NCI-H510A (cell line): ENCODE results near the gene KLHL17.

Source experiments
- DNase-seq: peaks from one replicate; lab custom pipeline; 2025; lab: John Stamatoyannopoulos, UW

The KLHL17 gene

DNA sequence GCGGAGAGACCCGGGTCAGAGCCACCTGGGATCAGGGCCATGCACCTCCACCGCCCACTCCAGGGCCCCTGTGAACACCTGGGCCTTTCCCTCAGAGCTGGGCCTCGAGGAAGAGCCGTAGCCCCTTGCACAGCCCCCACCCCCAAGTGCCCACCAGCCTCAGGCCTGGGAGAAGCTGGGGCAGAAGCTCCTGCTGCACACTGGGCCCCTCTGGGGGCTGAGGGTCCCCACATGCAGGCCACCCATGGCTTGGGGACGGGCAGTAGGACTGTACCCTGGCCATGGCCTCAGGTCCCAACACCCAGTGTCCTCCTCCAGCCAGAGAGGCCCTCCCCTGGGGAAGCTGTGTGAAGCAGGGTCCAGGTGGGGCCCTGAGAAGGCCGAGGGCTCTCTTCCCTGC is 7.8 kb upstream of the KLHL17 start:
- no peak for DNase-seq

DNA sequence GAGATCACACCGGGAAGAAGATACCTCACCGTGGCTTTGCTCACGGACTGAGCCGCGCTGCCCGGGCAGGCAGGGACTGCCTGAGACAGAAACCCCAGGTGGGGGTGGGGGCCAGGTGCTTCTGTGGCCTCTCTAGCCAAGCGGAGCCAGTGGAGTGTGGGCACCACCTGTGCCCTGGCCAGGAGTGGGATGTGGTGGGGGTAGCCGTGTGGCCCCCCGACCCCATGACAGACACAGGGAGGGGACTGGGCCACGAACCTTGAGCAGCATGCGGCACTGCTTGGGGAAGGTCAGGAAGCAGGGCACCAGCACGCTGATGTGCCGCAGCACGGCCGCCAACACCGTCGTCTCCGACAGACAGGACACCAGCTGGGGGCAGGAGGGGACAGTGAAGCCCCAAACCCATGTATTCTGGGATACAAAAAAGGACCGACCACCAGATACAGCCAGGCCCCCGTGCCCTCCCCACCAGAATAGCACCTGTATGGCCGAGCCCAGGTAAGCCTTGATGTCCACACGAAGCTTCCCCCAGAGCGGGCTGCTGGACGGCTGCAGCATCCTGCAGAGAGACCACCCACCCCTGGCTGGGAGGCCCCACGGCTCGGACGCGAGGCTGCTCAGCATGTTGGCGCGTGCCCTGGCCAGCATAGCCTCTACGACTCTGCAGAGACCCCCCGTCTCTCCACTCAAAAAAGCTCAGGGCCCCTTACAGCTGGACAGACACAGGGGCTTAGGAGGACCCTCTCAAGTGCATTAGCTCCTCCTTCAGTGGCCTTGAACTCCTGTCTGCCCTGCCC is 6.7 kb upstream of the KLHL17 start:
- DNase-seq: no peak

DNA sequence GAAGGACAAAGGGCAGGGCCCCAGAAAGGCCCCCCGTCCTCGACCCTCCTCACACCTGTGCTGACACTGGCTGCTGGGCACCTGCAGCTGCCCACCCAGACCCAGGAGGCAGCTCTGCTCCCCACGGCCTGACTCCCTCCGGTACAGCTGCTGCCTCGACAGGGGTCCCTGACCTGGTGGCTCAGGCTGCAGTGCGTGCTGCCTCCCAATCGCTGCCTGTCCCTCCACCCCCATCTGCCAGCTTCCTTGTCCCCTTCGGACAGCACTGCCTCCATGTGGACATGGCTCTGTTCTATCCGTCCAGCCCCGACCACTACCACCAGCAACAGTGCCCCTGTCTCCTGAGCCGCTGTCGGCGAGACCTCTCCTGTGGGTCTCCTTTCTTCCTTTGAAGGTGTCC is 5.5 kb upstream of the KLHL17 start:
- no peak for DNase-seq

DNA sequence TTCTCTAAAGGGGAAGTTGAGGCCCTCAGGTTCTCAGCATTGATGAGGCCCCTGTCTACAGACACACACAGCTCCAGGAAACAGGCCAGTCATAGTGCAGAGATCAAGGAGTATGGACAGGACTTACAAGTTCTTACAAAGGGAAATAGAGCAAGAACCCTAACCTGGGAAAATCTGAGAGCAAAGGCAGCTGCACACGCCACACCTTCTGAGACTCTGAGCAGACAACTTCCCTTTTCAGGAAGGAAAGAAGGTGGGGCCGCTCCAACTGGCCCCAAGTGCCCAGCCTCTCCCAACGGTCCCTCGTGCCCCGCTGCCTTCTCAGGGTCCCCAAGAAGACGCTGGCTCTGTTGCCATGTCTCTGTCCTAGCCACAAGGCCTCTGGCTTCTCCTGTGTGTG is 4.9 kb upstream of the KLHL17 start:
- DNase-seq: no peak

DNA sequence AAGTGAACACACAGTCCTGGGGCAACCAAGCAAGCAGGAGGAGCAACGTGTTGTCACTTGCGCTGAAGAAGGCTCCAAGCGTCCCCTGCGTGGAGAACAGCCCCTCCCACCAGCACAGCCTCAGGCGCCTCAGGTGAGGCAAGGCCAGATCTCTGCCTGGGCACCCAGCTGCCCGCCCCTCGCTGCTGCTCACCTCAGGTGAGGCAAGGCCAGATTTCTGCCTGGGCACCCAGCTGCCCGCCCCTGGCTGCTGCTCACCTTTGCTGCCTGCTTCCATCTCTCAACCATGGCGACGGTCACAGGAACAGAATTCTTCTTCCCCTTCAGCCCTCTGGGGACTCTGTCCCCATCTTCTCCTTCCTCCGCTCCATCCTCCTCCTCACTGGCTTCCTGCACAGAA is 3.7 kb upstream of the KLHL17 start:
- DNase-seq: no peak

DNA sequence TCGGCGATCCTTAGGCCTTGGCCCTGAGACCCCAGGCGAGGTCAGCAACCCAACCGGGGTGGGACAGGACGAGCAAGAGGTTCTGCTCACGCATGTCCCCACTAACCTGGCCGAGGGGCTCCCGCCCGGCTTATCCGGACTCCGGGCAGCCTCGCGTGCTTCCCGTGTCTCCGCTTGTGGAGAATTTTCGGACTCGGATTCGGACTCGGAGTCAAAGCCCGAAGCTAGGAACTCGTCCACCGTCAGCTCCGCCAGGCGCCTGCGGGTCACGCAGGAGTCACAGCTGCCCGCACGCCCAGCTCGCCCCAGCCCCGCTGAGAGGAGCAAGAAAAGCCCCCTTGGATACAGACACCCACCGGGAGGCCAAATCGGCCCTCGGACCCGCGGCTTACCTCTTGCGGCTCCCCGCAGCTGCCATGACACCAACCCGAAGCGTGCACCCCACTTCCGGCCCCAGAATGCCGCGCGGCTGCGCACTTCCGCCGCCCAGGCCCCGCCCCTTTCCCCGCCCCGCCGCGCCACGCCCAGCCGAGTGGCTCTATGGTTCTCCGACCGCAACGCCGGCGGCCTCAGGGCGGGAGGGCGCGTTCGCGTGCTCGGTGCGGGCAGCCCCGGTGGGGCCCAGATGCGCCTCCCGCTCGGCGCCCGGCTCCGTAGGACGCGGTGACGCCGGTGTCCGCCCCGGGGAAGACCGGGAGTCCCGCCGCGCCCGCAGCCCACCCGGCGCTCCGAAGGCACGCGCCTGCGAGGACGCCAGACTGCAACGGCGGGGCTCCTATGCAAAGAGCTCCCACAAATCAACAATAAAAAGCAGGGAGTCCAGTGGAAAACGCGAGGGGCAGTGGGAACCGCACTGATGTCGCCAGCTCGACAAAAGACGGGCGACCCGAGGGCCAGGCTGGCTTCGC is 1.3 kb upstream of the KLHL17 start, which contains the start of gene NOC2L:
TSS of gene NOC2L (minus strand) at position 434 of the 908 bp plus-strand sequence. CDS start at position 418, 16 bp downstream.
- DNase-seq: peak; percentile 56

DNA sequence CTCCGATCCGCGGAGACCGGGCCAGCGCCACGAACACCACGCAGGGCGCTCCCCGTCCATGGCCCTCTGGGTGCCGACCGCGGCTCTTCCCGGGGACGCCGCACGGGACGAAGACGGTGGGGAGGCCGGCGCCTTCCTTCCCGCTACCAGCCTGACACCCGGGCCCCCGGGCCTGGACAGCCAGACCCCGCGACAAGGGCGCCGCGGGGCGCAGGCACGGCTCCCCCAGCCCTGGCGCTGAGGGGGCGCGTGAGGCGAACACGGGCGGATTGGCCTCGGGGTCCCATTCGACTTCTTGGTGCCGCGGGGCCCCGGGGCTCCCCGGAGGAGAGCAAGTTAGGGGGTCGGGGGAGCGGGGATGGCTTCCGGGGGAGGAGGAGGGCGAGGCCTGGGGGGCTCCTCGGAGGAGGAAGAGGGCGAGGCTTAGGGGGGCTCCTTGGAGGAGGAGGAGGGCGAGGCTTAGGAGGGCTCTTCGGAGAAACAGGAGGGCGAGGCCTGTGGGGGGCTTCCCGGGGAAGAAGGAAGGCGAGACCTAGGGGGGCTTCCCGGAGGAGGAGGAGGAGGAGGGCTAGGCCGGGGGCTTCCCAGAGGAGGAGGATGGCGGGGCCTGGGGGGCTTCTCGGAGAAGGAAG is 537 bp upstream of the KLHL17 start:
- DNase-seq: no peak

DNA sequence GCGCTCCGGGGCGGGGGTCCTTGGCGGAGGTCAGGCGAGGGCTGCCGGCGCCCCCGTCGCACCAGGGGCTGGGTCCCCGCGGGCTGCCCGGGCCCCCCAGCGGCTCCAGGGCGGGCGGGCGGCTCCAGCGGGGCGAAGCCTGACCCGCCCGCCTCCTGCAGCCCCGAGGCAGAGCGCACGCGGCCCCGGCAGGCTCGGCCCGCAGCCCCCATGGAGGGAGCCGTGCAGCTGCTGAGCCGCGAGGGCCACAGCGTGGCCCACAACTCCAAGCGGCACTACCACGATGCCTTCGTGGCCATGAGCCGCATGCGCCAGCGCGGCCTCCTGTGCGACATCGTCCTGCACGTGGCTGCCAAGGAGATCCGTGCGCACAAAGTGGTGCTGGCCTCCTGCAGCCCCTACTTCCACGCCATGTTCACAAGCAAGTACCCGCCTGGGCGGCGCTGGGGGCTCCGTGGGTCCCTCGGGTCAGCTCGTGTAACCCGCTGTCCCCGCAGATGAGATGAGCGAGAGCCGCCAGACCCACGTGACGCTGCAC is 817 bp downstream of the KLHL17 start:
- DNase-seq: no peak

DNA sequence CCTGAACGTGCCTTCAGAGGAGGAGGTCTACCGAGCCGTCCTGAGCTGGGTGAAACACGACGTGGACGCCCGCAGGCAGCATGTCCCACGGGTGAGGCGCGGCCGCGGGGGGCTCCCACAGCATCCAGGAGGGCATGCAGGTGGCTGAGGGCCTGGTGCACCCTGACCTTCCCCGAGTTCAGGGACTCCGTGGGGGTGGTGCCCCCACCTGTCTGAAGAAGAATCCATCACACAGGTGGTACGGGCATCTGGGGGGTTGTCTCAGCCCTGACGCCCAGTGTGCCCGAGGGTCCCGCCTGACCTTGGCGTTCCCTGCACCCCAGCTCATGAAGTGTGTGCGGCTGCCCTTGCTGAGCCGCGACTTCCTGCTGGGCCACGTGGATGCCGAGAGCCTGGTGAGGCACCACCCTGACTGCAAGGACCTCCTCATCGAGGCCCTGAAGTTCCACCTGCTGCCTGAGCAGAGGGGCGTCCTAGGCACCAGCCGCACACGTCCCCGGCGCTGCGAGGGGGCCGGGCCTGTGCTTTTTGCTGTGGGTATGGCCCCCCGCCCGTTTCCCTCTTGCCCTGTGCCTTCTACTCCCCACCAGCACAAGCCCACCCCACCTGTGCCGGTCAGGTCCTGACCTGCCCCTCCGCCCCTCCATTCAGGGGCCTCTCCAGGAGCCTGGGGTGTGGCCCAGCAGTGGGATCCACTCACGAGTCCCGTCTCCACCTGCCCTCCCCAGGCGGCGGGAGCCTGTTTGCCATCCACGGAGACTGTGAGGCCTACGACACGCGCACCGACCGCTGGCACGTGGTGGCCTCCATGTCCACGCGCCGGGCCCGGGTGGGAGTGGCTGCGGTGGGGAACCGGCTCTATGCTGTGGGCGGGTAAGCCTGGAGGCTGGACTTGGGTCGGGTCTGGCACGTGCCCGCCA is 2.3 kb downstream of the KLHL17 start:
- DNase-seq: no peak

DNA sequence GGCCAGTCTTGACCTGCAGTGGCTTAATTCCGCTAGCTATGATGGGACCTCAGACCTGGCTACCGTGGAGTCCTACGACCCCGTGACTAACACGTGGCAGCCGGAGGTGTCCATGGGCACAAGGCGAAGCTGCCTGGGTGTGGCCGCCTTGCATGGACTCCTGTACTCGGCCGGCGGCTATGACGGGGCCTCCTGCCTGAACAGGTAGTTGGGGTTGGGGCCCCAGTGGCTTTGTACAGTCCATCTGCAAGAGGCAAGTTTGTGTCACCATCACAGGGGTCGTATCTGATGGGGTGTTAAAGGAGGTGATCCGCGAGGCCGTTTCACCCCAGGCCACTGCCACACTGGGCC is 2.9 kb downstream of the KLHL17 start:
- DNase-seq: no peak

DNA sequence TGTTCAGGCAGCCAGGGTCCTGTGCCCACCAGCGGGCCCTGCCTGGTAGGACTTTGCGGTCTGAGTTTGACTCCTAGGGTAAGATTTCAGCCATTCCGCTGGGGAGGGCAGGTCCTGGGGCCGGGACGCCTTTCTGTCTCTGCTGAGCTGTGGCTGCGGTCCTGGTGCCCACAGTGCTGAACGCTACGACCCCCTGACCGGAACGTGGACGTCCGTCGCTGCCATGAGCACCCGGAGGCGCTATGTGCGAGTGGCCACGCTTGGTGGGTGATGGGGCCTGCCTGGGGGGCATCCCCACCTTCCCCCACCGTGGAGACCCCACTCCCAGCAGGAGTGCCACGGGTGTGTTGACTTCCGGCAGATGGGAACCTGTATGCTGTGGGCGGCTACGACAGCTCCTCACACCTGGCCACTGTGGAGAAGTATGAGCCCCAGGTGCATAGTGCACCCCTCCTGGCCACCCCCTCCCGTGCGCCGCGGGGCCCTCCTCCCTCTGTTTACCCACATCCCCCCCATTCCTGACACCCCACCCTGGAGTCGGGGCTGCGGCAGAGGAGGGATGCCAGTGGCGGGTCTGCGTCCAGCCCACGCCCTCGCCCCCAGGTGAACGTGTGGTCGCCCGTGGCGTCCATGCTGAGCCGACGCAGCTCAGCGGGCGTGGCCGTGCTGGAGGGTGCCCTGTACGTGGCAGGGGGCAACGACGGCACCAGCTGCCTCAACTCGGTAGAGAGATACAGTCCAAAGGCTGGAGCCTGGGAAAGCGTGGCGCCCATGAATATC is 3.6 kb downstream of the KLHL17 start:
- no peak for DNase-seq

DNA sequence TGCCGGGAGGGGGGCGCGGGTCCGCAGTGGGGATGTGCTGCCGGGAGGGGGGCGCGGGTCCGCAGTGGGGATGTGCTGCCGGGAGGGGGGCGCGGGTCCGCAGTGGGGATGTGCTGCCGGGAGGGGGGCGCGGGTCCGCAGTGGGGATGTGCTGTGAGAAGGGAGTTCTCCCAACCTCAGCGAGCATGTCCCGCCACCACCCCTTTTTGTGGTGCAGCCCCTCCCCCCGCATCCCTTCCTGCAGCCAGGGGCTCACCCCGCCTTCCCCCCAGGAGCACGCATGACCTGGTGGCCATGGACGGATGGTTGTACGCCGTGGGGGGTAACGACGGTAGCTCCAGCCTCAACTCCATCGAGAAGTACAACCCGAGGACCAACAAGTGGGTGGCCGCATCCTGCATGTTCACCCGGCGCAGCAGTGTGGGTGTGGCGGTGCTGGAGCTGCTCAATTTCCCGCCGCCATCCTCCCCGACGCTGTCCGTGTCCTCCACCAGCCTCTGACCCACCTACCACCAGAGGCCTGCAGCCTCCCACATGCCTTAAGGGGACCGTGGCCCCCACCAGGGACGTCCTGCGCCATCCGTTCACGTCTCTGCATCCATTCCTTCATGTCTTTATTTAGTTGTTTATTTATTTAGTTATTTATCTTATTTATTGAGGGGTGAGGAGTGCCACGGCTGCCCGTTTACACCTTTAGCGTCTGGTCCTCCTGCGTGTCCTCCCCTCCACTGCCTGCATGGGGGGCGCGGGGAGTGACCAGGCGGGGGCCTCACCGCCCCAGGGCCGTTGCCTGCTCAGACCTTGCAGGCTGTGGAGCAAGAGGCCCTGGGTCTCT is 4.5 kb downstream of the KLHL17 start:
- DNase-seq: no peak

DNA sequence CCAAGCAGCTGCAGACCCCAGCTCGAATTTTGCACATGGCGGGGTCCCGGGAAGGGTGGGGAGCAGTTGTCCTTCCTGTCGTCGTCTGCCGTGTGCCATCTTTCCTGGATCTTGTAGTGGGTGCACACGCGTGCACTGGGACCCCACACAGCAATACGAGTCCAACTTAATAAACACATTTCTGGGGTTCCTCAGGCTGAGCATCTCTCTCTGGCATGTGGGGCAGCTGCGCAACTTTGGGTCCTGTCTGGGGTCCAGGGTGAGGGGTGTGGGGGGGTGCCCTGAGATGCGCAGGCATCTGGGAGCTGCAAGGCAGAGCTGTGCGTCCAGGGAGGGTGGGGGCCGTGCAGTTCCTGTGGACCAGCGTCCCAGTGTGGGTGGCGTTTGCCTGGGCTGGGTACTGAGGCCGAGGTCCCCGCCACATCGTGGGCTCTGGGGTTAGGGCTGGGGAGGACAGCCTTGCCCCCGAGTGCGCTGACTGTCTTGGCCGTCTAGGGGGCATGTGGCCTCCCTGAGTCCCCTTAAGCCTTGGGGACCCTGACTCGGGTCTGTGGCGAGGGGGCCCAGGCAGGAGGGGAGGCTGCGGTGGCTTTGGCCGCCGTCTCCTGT is 5.2 kb downstream of the KLHL17 start:
- no peak for DNase-seq

DNA sequence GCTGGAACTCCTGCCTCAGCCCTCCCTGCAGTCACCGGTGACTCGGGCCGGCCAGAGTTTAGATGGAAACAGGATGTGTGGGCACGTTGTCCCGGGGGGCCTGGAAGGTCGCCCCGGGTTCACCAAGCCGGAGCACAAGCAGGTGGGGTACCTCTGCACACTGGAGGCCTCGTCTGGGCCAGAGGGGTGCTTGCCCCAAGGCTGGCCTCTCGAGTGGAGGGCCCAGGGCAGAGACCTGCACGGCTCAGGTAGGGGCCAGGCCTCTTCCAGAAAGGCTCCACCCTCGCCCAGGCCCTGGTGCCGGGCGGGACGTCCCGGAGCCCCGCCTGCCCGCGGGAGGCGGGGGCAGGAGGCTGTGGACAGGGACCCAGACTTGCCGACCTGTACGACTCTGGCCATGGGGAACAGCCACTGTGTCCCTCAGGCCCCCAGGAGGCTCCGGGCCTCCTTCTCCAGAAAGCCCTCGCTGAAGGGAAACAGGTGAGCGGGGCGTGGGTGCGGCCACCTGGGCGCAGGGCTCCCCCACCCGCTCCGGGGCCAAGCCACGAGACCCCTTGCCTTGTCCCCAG is 5.8 kb downstream of the KLHL17 start, which contains the start of gene PLEKHN1:
TSS of gene PLEKHN1 (plus strand) at position 348 of the 569 bp plus-strand sequence. CDS start at position 398, 50 bp downstream.
- DNase-seq: no peak

DNA sequence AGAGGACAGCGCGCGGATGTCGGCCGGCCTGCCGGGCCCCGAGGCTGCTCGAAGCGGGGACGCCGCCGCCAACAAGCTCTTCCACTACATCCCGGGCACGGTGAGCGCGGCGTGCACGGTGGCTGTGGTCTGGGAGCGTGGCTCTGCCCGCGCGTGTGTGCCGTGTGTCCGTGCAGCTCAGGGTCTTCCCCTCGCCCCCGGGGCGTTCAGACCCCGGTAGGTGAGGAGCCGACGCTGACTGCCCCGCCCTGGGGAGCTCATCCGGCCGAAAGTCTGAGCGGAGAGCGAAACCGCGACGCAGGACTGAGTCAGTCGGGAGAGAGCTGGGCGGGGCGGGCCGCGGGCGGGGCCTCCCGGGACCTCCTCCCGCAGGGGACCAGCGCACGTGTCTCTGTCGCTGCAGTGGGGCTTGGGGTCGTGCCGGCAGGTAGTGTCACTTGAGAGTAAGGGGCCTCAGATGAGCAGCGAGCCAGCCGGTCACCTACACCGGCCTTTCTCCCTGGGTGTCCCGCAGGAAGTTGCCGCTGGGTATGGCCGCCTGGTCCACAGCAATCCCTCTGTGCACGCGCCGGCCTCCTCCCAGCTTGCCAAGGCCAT is 6.4 kb downstream of the KLHL17 start:
- no peak for DNase-seq

DNA sequence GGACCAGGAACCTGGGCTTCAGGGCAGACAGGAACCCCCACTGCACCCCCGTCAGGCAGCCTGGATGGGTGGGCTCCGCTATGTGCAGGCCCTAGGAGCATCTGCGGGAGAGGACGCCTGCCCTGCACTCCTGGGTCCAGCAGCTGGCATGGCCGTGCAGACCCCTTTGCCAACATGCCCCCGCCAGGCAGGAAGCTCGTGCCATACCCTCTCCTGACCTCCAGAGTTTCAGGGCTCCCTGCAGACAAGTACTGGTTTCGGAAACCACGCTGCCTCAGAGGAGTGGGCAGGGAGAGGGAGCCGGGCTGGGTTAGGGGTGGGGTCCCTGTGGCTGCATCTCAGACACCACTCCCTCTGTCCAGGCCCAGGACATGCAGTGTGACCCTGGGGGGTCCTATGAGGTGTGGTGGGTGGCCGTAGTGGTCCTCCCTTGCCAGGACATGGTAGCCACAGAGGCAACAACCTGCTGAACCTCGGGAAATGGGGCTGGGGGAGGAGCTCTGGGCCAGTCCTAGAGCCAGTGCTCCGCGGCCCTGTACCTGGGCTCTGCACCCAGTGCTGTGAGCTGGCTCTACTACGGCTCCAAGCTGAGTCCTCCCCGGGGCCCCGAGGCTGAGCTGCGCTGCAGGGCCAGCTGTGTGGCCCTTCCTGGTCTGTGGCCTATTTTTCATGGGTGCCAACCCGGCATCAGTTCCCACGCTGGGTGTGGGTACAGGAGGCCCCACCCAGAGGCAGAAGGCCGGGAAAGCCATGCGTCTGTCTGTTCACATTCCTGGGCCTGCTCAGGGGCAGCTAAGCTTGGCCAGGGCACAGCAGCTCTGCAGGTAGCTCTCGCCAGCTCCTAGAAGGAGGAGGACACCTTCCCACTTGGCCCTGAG is 7.3 kb downstream of the KLHL17 start:
- no peak for DNase-seq

DNA sequence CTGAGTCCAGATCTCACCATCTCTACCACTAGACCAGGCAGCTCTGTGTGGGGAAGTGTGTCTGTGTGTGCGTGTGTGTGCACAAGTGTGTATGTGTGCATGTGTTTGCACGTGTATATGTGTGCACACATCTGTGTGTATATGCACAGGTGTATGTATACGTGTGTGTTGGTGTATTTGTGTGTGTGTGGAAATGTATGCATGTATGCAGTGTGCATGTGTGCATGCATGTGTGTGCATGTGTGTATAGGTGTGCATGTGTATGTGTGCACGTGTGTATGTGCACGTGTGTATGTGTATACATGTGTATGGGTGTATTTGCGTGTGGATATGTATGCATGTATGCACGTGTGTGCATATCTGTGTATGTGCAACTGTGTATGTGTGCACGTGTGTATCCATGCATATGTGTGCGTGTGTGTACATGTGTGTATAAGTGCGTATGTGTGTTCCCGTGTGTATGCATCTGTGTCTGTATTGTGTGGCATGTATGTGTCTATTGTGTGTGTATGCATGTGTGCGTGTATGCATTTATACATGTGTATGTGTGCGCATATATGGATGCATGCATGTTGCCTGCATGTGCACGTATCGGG is 9.0 kb downstream of the KLHL17 start:
- no peak for DNase-seq
